GM13976 (cell line): ENCODE data around the gene DNAH3.
A peak's percentile ranks its signal among the peaks of the same experiment; 100 is the strongest.
"Not testable (repeated sequence)": the region's sequence is repeated elsewhere in the genome, so short reads cannot be mapped to it uniquely, and the experiment has no call there.

ENCODE experiments used
- DNase-seq: peaks from one replicate; pipeline ENCODE4 v3.0.0; 2012; ENCODE audit warnings: low spot score
- CTCF ChIP-seq: IDR thresholded peaks from 2 replicates; pipeline ENCODE4 v1.5.1; 2012; ENCODE audit warnings: borderline replicate concordance, mild to moderate bottlenecking; ENCODE audit not compliant: insufficient read depth; ENCODE audit errors: extremely low read depth, missing control alignments, control extremely low read depth
- in situ Hi-C: fragments of 300-500 bp; cut with MboI; formaldehyde crosslinking; loops from one replicate; pipeline ENCODE4 v1.12.0; 2022; ENCODE audit warnings: low sequenced_read_pairs, mixed read lengths, inconsistent platforms; ENCODE audit not compliant: unreplicated experiment

DNAH3 gene

GRCh38 chr16:20937736-20938135, 212.9 kb downstream of the DNAH3 start:
- in situ Hi-C loops = no loop called here
- DNase-seq = no peak
- TF ChIP-seq CTCF = no peak

GRCh38 chr16:20933589-20933988, 217.1 kb downstream of the DNAH3 start:
- in situ Hi-C loops = no loop called here
- DNase-seq = no peak
- TF ChIP-seq CTCF = no peak

- TF ChIP-seq CTCF = no peak
- DNase-seq = no peak
- in situ Hi-C loops = no loop called here
Measured at GRCh38 chr16:20931066-20931600, 219.5 kb downstream of the DNAH3 start.

GRCh38 chr16:20930365-20930690, 220.3 kb downstream of the DNAH3 start:
- TF ChIP-seq CTCF = no peak
- in situ Hi-C loops = no loop called here
- no peak for DNase-seq

DNA sequence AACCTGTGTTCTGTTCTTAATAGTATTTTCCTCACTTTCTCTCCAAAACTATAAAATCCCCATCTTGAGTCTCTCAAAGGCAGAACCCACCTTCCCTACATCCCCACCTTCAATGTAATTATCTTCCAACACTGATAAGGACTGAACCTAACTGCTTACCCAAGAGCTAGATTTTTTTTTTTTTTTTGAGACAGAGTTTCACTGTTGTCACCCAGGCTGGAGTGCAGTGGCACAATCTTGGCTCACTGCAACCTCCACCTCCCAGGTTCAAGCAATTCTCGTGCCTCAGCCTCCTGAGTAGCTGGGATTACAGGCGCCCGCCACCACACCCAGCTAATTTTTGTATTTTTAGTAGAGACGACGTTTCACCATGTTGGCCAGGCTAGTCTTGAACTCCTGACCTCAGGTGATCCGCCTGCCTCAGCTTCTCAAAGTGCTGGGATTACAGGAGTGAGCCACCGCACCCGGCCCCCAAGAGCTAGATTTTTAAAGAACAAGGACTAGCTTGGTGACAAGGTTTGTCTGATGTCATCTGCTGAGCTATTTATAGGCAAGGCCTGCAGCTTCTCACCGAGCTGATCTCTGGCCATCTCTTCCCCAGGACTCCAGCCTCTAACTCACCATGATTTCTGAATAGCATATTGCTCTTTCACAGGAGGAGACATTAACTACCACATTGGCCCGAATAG, 220.8 kb downstream of the DNAH3 start:
- in situ Hi-C loops = not testable (repeated sequence)
- peak; percentile 40 for DNase-seq

GRCh38 chr16:20928774-20929411, 221.8 kb downstream of the DNAH3 start:
- DNase-seq = peak; percentile 38
- TF ChIP-seq CTCF = no peak
- in situ Hi-C loops = no loop called here

DNA sequence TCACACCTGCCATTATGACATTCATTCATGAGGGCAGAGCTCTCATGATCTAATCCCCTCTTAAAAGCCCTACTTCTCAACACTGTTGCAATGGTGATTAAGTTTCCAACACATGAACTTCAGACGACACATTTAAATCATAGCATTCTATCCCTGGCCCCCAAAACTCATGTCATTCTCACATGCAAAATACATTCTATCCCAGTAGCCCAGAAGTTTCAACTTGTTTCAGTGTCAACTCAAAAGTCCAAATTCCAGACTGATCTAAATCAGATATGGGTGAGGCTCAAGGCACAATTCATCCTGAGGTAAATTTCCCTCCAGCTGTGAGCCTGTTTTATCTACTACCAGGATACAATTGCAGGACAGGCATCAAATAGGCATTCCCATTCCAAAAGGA, 224.9 kb downstream of the DNAH3 start:
- DNase-seq = no peak
- in situ Hi-C loops = no loop called here
- no peak for TF ChIP-seq CTCF
